ENCODE measurements around the gene TMIGD1. TPM values are rescaled to one million over a fixed set of nuclear protein-coding genes. Genes with fewer than 3 reads are reported as not detected.
A peak's percentile ranks its signal among the peaks of the same experiment; 100 is the strongest.

The TMIGD1 gene
- total and polyA plus RNA-seq, 12 donors: not detected

- DNase-seq (no peak), ATAC-seq (no peak)
- H3K27me3 ChIP-seq: peaks cover 0 to 8% (median 0%) of the 10 kb centered on the region in 7 donors
- peaks cover 0 to 17% (median 0%) of the 10 kb centered on the region in 9 donors for H3K4me1 ChIP-seq
- H3K27ac ChIP-seq: peak overlapping the region in 1 of 10 donors; percentile 5
- no peak overlapping the region for H3K4me3 ChIP-seq
- WGBS, 2 donors: 64 to 69% methylated on average over 5 of the region's 5 CpGs
- H3K9me3 ChIP-seq: no peaks in the 10 kb centered on the region
- intact Hi-C loops (cut with DNase I): no loop called here
- no peak for TF ChIP-seq CTCF (IDR thresholded peaks at IDR 0.05)
- H3K36me3 ChIP-seq: no peaks in the 10 kb centered on the region
These were observed 10.5 kb downstream of the TMIGD1 start for GRCh38 chr17:30323262-30323894.

- no peak overlapping the region for H3K4me3 ChIP-seq
- no peak overlapping the region for H3K27ac ChIP-seq
- no peak for DNase-seq
- H3K27me3 ChIP-seq: peaks cover 0 to 5% (median 0%) of the 10 kb centered on the region in 7 donors
- TF ChIP-seq CTCF (IDR thresholded peaks at IDR 0.05): no peak
- H3K36me3 ChIP-seq: no peaks in the 10 kb centered on the region
- ATAC-seq: no peak
- H3K9me3 ChIP-seq: no peaks in the 10 kb centered on the region
- 81% methylated on average over 4 of the region's 4 CpGs for WGBS, 2 donors
- intact Hi-C loops (cut with DNase I): no loop called here
- peaks cover 0 to 17% (median 0%) of the 10 kb centered on the region in 9 donors for H3K4me1 ChIP-seq
These were observed 12.5 kb downstream of the TMIGD1 start for GRCh38 chr17:30321314-30321713.

GRCh38 chr17:30318155-30318554 lies 15.7 kb downstream of the TMIGD1 start:
- no peak for DNase-seq
- H3K27ac ChIP-seq: no peak overlapping the region

GRCh38 chr17:30316736-30317135 lies 17.1 kb downstream of the TMIGD1 start:
- no peak for TF ChIP-seq CTCF (IDR thresholded peaks at IDR 0.05)
- H3K27ac ChIP-seq: no peak overlapping the region
- H3K4me1 ChIP-seq: no peaks in the 10 kb centered on the region
- intact Hi-C loops (cut with DNase I): loop anchor here in 1 of 10 donors (5.0 kb wide), 1 partner anchor 49 kb away; no protein-coding TSS in a partner anchor
- H3K4me3 ChIP-seq: no peak overlapping the region
- DNase-seq (no peak), ATAC-seq (no peak)
- H3K36me3 ChIP-seq: no peaks in the 10 kb centered on the region
- H3K27me3 ChIP-seq: peaks cover 0 to 5% (median 0%) of the 10 kb centered on the region in 7 donors
- 98 to 100% methylated on average over 1 of the region's 1 CpG for WGBS, 2 donors
- H3K9me3 ChIP-seq: no peaks in the 10 kb centered on the region

More at GRCh38 chr17:30318155-30318554, 15.7 kb downstream of the TMIGD1 start:
- no peak for TF ChIP-seq CTCF (IDR thresholded peaks at IDR 0.05)
- intact Hi-C loops (cut with DNase I): loop anchor here in 1 of 10 donors (5.0 kb wide), 1 partner anchor 51 kb away; no protein-coding TSS in a partner anchor
- no peaks in the 10 kb centered on the region for H3K36me3 ChIP-seq
- WGBS, 2 donors: 66 to 69% methylated on average over 3 of the region's 3 CpGs
- peaks cover 0 to 3% (median 0%) of the 10 kb centered on the region in 9 donors for H3K4me1 ChIP-seq
- no peak overlapping the region for H3K4me3 ChIP-seq
- H3K27me3 ChIP-seq: peaks cover 0 to 5% (median 0%) of the 10 kb centered on the region in 7 donors
- H3K9me3 ChIP-seq: no peaks in the 10 kb centered on the region
- no peak for ATAC-seq
